K562 (cell line): ENCODE results near the gene MTARC2. TPM values are rescaled to one million over a fixed set of nuclear protein-coding genes. Genes with fewer than 3 reads are reported as not detected.

ENCODE experiments used
- ATAC-seq: fragments of 200-7000 bp; cut with Tn5 transposase; 3 replicates; pipeline ENCODE4 v1.9.1; 2020; ENCODE audit warnings: moderate library complexity
- BruUV-seq: library from RNA; stranded (reverse); fragments of 400-500 nt; replicated peaks from 2 replicates; lab custom pipeline; 2021; lab: Mats Ljungman, UMichigan
- CTCF ChIA-PET: fragments of 300-600 bp; formaldehyde crosslinking; extraction: SDS; loops from one replicate; lab custom pipeline; 2021; ENCODE audit warnings: low intra/inter-chr PET ratio; lab: Yijun Ruan, JAX
- POLR2A ChIA-PET: fragments of 300-600, 350-650 bp; sonication (Branson Sonifier 250); formaldehyde crosslinking; extraction: SDS; loops from one replicate; lab custom pipeline; 2021; ENCODE audit warnings: antibody characterized with exemption, inconsistent platforms; lab: Yijun Ruan, JAX
- DNase-seq, 4 experiments: peaks; one replicate each; pipeline versions ENCODE4 v3.0.0 to v3.0.0-alpha.2; 2011 to 2018; ENCODE audit warnings: low spot score in 3 of 4, mixed read lengths in 3 of 4; ENCODE audit errors: extremely low read depth in 1 of 4
- FAIRE-seq: peaks from 2 replicates; lab custom pipeline; 2011; peaks lifted over from hg19 to GRCh38; lab: Jason Lieb, UNC
- H2AFZ ChIP-seq: 2 replicates; pipeline ENCODE4 v1.6.0; 2011; ENCODE audit warnings: low read depth, low read length, control low read depth, inconsistent platforms
- H3K27ac ChIP-seq: fragments of 200-600 bp; 3 replicates; pipeline ENCODE4 v1.8.0; 2011; ENCODE audit warnings: low read depth, mild to moderate bottlenecking, control low read depth, inconsistent platforms, low read length, moderate library complexity, mixed read lengths; ENCODE audit errors: extremely low read depth
- H3K27me3 ChIP-seq, 2 experiments: fragments of 300-600 bp in 1 of 2; 2 replicates in 1 of 2; 3 replicates in 1 of 2; pipeline versions ENCODE4 v1.6.0 to v1.8.0; 2011; ENCODE audit warnings: inconsistent platforms in 2 of 2, low read length in 2 of 2, mild to moderate bottlenecking in 1 of 2, mixed read lengths in 1 of 2, moderate library complexity in 1 of 2; ENCODE audit not compliant: control insufficient read depth in 2 of 2, insufficient read depth in 2 of 2
- H3K36me3 ChIP-seq: fragments of 300-600 bp; 3 replicates; pipeline ENCODE4 v1.8.0; 2011; ENCODE audit warnings: mild to moderate bottlenecking, low read length, inconsistent platforms; ENCODE audit not compliant: control insufficient read depth, insufficient read depth
- H3K4me1 ChIP-seq, 2 experiments: fragments of 200-600 bp in 1 of 2; replicated peaks in 1 of 2; 2 replicates in 1 of 2; 3 replicates in 1 of 2; pipeline versions ENCODE4 v1.5.1 to v1.8.0; 2011; ENCODE audit warnings: inconsistent platforms in 2 of 2, low read length in 2 of 2, mild to moderate bottlenecking in 1 of 2, mixed read lengths in 1 of 2, moderate library complexity in 1 of 2; ENCODE audit not compliant: control insufficient read depth in 2 of 2, insufficient read depth in 2 of 2
- H3K4me2 ChIP-seq: 2 replicates; pipeline ENCODE4 v1.6.1; 2011; ENCODE audit warnings: low read length, control low read depth, inconsistent platforms, mixed read lengths; ENCODE audit not compliant: insufficient read depth
- H3K4me3 ChIP-seq: fragments of 200-600 bp; sonication (generic), shearing (Covaris generic); 2 replicates; pipeline ENCODE4 v1.5.1; 2016; ENCODE audit warnings: control low read depth, inconsistent platforms
- H3K79me2 ChIP-seq: fragments of 200-600 bp; 3 replicates; pipeline ENCODE4 v1.8.0; 2011; ENCODE audit warnings: low read length, inconsistent platforms; ENCODE audit not compliant: control insufficient read depth, insufficient read depth
- H3K9ac ChIP-seq, 2 experiments: 2 replicates each; pipeline versions ENCODE4 v1.6.0 to v1.6.1; 2011; ENCODE audit warnings: low read depth in 2 of 2, low read length in 2 of 2, control low read depth in 1 of 2, inconsistent platforms in 1 of 2, mild to moderate bottlenecking in 1 of 2, mixed read lengths in 1 of 2; ENCODE audit not compliant: insufficient read depth in 1 of 2
- H3K9me1 ChIP-seq: one replicate; pipeline ENCODE4 v1.6.0; 2011; ENCODE audit warnings: inconsistent platforms, mild to moderate bottlenecking, low read length, moderate library complexity; ENCODE audit not compliant: control insufficient read depth, insufficient read depth
- H3K9me3 ChIP-seq: replicated peaks from 2 replicates; pipeline ENCODE4 v1.5.1; 2011; ENCODE audit warnings: low read depth, low read length, inconsistent platforms; ENCODE audit not compliant: control insufficient read depth, insufficient read depth
- H4K20me1 ChIP-seq: replicated peaks from 2 replicates; pipeline ENCODE4 v1.6.1; 2011; ENCODE audit warnings: low read length, inconsistent platforms, mixed read lengths; ENCODE audit not compliant: control insufficient read depth, insufficient read depth
- HDAC2 ChIP-seq: fragments of 450-650 bp; IDR thresholded peaks from 2 replicates; pipeline ENCODE4 v1.6.1; 2016; ENCODE audit warnings: mild to moderate bottlenecking
- HDAC8 ChIP-seq: fragments of 450-650 bp; IDR thresholded peaks from 2 replicates; pipeline ENCODE4 v1.6.1; 2016; ENCODE audit warnings: mild to moderate bottlenecking, missing genetic modification characterization, moderate library complexity, missing compliant biosample characterization
- HSF4 ChIP-seq: fragments of 250-450 bp; sonication (Bioruptor Pico); IDR thresholded peaks from 2 replicates; pipeline ENCODE4 v2.1.2; 2022; ENCODE audit warnings: mild to moderate bottlenecking, moderate library complexity, borderline replicate concordance
- SPI1 ChIP-seq: IDR thresholded peaks from 2 replicates; pipeline ENCODE4 v1.6.1; 2011; ENCODE audit warnings: low read depth, low read length, control low read depth, borderline replicate concordance
- ZC3H4 ChIP-seq: sonication (generic); formaldehyde crosslinking; IDR thresholded peaks from 2 replicates; pipeline ENCODE4 v1.9.0; 2021; ENCODE audit warnings: missing genetic modification reagents, borderline replicate concordance
- ZFP30 ChIP-seq: fragments of 250-450 bp; sonication (Bioruptor Pico); IDR thresholded peaks from 2 replicates; pipeline ENCODE4 v1.8.0; 2022; ENCODE audit warnings: moderate library complexity, mild to moderate bottlenecking, inconsistent platforms, borderline replicate concordance
- ZNF24 ChIP-seq: fragments of 450-650 bp; IDR thresholded peaks from 2 replicates; pipeline ENCODE4 v1.6.1; 2016
- WGBS: fragments of 100-300 bp; shearing (Covaris generic); methylation state at CpG from one replicate; pipeline ENCODE4 v1.1.6; 2016; ENCODE audit warnings: low coverage, mixed read lengths; ENCODE audit not compliant: insufficient coverage; ENCODE audit errors: missing lambda C conversion rate; 5-methylcytosine and 5-hydroxymethylcytosine counted together
- in situ Hi-C: fragments of 300-500 bp; cut with MboI; formaldehyde crosslinking; loops from 4 replicates; pipeline ENCODE4 v1.15.0; 2018; ENCODE audit warnings: inconsistent platforms, mixed read lengths
- intact Hi-C: fragments of 100-400 bp; cut with micrococcal nuclease; formaldehyde crosslinking; loops from 2 replicates; pipeline ENCODE4 v1.14.2; 2022
- polyA plus RNA-seq, 8 experiments: library from polyadenylated mRNA; depleted of rRNA in 4 of 8; stranded (reverse) in 5 of 8; unstranded in 3 of 8; fragments of >200 nt; fragmentation: Nextera tagmentation in 2 of 8; fragmentation: Illumina TruSeq in 1 of 8; extraction: Ambion mirVana in 2 of 8; extraction: Trizol in 1 of 8; gene quantifications; 2 replicates each; pipeline versions ENCODE4 v1.2.1 to v1.2.3, GENCODE V29; 2011 to 2014; ENCODE audit warnings: inconsistent platforms in 1 of 8, missing spikeins in 1 of 8
- total RNA-seq, 7 experiments: library from RNA; depleted of rRNA in 6 of 7; stranded (reverse); fragments of >200 nt in 6 of 7; fragmentation: Illumina TruSeq in 2 of 7; extraction: Trizol in 2 of 7; gene quantifications; 2 replicates each; pipeline versions ENCODE4 v1.2.1 to v1.2.3, GENCODE V29; 2011 to 2021; ENCODE audit warnings: low replicate concordance in 1 of 7
- TF ChIP-seq, protein P1 (sequence below): sonication (generic); formaldehyde crosslinking; IDR thresholded peaks from 2 replicates; pipeline ENCODE4 v1.8.0; 2022; ENCODE audit warnings: missing genetic modification reagents, mild to moderate bottlenecking, borderline replicate concordance

Gene MTARC2
- total and polyA plus RNA-seq, 9 of the 15 experiments (the other 6 are each of a cell fraction or from before 2014, with no cell fraction given), result 0.03 to 0.35 TPM; not detected in 7

DNA sequence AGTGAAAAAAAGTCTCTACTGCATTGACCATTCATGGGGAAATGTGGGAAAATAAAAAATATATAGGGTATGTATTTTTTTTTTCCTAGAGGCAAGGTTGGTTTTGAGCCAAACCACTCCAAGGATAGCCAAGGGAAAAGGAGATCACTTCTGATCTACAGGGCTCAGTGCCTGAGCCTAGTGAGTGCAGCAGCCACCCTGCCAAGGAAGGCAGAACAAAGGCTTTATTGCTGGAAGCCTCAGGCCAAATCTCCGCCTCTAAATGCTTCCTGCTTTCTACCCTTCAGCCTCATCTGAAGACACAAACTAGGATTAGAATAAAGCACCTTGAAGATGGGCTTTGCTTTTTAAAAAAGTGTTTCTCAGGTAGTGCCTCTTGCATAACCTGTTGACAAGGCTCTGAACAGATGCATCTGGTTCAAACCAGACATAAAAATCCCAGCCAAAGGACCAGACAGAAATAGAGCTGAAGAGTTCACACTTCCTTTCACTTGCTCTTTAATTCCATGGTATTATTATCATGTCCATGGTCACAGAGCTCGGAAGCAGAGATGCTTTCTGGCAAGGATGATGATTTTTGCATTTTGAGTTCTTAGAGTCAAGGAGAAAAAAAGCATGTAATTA is 47.5 kb upstream of the MTARC2 start:
- FAIRE-seq (no peak), ATAC-seq (no peak), DNase-seq (no peak)
- no peaks in the 10 kb centered on the region for H3K9me1 ChIP-seq
- intact Hi-C loops, result no loop called here
- POLR2A ChIA-PET, result no interaction called here
- TF ChIP-seq HDAC2, result no peak
- TF ChIP-seq, protein P1, sequence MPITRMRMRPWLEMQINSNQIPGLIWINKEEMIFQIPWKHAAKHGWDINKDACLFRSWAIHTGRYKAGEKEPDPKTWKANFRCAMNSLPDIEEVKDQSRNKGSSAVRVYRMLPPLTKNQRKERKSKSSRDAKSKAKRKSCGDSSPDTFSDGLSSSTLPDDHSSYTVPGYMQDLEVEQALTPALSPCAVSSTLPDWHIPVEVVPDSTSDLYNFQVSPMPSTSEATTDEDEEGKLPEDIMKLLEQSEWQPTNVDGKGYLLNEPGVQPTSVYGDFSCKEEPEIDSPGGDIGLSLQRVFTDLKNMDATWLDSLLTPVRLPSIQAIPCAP, result no peak
- 0% methylated on average over 2 of the region's 2 CpGs for WGBS
- H3K79me2 ChIP-seq, result no peaks in the 10 kb centered on the region
- in situ Hi-C loops, result no loop called here
- no peak overlapping the region for H3K27ac ChIP-seq
- H2AFZ ChIP-seq, result no peak overlapping the region
- no peak overlapping the region for H3K9ac ChIP-seq
- peaks cover 4 to 39% of the 10 kb centered on the region in 2 experiments; a peak in 3 of 5 replicates for H3K27me3 ChIP-seq
- no peaks in the 10 kb centered on the region for H3K9me3 ChIP-seq
- H3K36me3 ChIP-seq, result no peaks in the 10 kb centered on the region
- CTCF ChIA-PET, result no interaction called here
- H3K4me3 ChIP-seq, result no peak overlapping the region
- BruUV-seq, result no TSS peak
- H4K20me1 ChIP-seq, result no peaks in the 10 kb centered on the region
- H3K4me1 ChIP-seq, result no peaks in the 10 kb centered on the region
- H3K4me2 ChIP-seq, result no peak overlapping the region

DNA sequence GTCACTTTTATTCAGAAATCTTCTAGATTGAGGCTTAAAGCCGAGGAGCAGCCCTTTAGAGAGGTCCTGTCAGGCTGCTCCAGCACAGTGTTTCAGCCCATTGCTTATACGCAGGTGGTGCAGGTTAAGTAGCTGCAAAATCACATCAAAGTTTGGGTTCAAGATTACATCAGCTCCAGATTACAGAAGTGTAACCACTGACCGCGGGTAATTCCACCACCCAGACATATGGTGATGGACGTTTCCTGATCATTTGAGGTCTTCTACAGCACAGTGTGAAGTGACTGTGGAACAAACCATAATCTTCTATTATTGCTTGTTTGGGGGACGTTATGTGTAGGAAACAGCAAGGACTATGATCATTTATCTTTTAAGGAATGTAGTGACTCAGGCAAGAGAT is 46.1 kb upstream of the MTARC2 start:
- Histone ChIP-seq H3K9me1 (no peaks in the 10 kb centered on the region), H3K27me3 (peaks cover 4 to 40% of the 10 kb centered on the region in 2 experiments; a peak in 3 of 5 replicates), H3K79me2 (no peaks in the 10 kb centered on the region), H3K4me2 (no peak overlapping the region), H3K9ac (no peak overlapping the region), H3K4me3 (no peak overlapping the region), H3K4me1 (no peaks in the 10 kb centered on the region), H2AFZ (no peak overlapping the region), H4K20me1 (no peaks in the 10 kb centered on the region), H3K36me3 (no peaks in the 10 kb centered on the region), H3K9me3 (no peaks in the 10 kb centered on the region), H3K27ac (no peak overlapping the region)
- POLR2A ChIA-PET, result interaction anchor here (1.4 kb wide), 1 partner anchor 8 kb away, joined by 5 read pairs; no protein-coding TSS in a partner anchor
- ATAC-seq (no peak), DNase-seq (no peak), FAIRE-seq (no peak)
- BruUV-seq, result no TSS peak
- WGBS, result 4% methylated on average over 6 of the region's 6 CpGs
- intact Hi-C loops (no loop called here), in situ Hi-C loops (no loop called here)
- TF ChIP-seq HSF4 (CRISPR knock-in tag) (no peak), ZC3H4 (CRISPR knock-in tag) (no peak), HDAC8 (no peak), SPI1 (no peak), ZNF24 (no peak), ZFP30 (no peak)
- CTCF ChIA-PET, result no interaction called here
